ENCODE measurements around the gene FRAS1.

DNA sequence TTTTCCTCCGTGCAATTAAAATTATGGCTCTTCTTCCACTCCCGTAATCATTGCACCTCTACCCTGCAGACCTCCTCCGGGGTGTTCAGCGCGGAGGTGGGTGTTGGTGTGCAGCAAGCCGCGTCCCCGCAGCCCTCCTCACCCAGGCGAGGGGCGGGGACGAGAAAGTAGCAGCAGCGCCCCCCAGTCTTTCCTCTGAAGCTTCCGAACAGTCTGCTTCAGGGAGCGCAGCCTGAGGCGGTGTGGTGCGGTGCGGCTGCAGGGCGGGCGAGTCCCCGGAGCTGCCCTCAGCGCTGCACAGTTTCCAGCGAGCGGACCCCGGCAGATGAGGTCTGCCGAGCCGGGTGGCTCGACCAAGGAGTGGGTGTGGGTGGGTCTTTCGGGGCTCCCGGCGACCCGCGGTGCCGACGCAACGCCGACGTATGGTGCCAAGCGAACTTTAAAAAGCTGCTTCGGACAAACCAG, at the start of gene FRAS1:
- TF ChIP-seq, protein P1, sequence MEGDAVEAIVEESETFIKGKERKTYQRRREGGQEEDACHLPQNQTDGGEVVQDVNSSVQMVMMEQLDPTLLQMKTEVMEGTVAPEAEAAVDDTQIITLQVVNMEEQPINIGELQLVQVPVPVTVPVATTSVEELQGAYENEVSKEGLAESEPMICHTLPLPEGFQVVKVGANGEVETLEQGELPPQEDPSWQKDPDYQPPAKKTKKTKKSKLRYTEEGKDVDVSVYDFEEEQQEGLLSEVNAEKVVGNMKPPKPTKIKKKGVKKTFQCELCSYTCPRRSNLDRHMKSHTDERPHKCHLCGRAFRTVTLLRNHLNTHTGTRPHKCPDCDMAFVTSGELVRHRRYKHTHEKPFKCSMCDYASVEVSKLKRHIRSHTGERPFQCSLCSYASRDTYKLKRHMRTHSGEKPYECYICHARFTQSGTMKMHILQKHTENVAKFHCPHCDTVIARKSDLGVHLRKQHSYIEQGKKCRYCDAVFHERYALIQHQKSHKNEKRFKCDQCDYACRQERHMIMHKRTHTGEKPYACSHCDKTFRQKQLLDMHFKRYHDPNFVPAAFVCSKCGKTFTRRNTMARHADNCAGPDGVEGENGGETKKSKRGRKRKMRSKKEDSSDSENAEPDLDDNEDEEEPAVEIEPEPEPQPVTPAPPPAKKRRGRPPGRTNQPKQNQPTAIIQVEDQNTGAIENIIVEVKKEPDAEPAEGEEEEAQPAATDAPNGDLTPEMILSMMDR (IDR thresholded peaks at IDR 0.05 in 2 of 3, conservative IDR thresholded peaks at IDR 0.05 in 1 of 3; ENCODE audit: insufficient read depth in 2 of 3, low read depth in 1 of 3, low read length in 3 of 3), result no peak
- no peak for TF ChIP-seq ESRRA (IDR thresholded peaks at IDR 0.05; ENCODE audit: borderline replicate concordance, low read depth)
- TF ChIP-seq HINFP (tag; conservative IDR thresholded peaks at IDR 0.05; ENCODE audit: low read depth), result no peak
- no peak for TF ChIP-seq HCFC1 (IDR thresholded peaks at IDR 0.05; ENCODE audit: low read depth, low read length)
- no peak for TF ChIP-seq CTBP1 (IDR thresholded peaks at IDR 0.05; ENCODE audit: borderline replicate concordance)
- no peak for TF ChIP-seq POLR2A (conservative IDR thresholded peaks at IDR 0.05)
- no peak for TF ChIP-seq EZH2 (IDR thresholded peaks at IDR 0.05; ENCODE audit: borderline replicate concordance, low read depth, low read length)
- no peak for TF ChIP-seq NRF1 (conservative IDR thresholded peaks at IDR 0.05 in 1 of 2, IDR thresholded peaks at IDR 0.05 in 1 of 2)
- TF ChIP-seq GATA2 (CRISPR knock-in tag; IDR thresholded peaks at IDR 0.05), result no peak
- TF ChIP-seq ZNF121 (CRISPR knock-in tag; conservative IDR thresholded peaks at IDR 0.05), result no peak
- TF ChIP-seq, protein P2, sequence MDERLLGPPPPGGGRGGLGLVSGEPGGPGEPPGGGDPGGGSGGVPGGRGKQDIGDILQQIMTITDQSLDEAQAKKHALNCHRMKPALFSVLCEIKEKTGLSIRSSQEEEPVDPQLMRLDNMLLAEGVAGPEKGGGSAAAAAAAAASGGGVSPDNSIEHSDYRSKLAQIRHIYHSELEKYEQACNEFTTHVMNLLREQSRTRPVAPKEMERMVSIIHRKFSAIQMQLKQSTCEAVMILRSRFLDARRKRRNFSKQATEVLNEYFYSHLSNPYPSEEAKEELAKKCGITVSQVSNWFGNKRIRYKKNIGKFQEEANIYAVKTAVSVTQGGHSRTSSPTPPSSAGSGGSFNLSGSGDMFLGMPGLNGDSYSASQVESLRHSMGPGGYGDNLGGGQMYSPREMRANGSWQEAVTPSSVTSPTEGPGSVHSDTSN (CRISPR knock-in tag; IDR thresholded peaks at IDR 0.05; ENCODE audit: low read depth), result no peak
- TF ChIP-seq, protein P2 (tag; conservative IDR thresholded peaks at IDR 0.05; ENCODE audit: low read depth), result no peak
- TF ChIP-seq ELK1 (CRISPR knock-in tag; IDR thresholded peaks at IDR 0.05), result no peak
- TF ChIP-seq ZNF507 (tag; conservative IDR thresholded peaks at IDR 0.05), result no peak
- no peak for TF ChIP-seq HNRNPLL (IDR thresholded peaks at IDR 0.05; ENCODE audit: low read depth, low read length, poor library complexity, severe bottlenecking)
